HK-2 (cell line): ENCODE data around the gene ANO10.
"Not testable (repeated sequence)": the region's sequence is repeated elsewhere in the genome, so short reads cannot be mapped to it uniquely, and the experiment has no call there.

Source experiments
- DNase-seq: peaks from one replicate; pipeline ENCODE4 v3.0.0-alpha.2; 2018; ENCODE audit not compliant: unreplicated experiment

ANO10 gene

DNA sequence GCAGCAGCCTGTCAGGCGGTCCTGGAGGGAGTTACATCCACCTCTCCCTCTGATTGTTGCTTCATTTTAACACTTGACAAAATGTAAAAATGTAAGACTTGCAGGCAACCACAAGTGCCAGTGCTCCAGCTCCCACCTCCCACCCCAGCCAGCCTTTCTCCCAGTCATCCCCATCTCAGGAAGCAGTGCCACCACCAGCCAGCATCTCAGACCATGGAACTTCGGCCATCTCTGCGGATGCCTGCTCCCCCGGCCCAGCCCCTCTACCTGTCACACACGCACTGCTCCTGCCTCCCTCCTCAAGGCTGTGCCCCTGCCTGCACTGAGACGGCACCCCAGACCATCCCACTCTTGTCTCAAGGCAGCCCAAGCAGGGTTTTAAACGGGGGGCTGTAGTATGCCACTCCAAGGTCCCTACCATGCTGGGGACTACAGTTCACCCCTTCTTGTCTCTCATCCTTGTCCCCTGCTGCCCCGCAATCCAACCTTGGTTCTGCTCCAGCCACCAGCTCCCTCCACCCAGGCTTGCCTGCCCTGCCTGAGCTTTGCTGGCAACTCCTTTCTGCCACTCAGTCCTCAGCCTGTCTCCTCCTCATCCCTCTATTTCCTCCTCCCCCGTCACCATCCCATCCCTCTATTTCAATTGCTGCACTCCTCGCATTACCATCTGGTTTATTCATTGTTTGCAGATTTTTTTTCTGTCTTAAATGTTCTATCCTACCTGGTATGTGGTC lies 249.6 kb downstream of the ANO10 start:
- DNase-seq = no peak

- DNase-seq = no peak
Measured at GRCh38 chr3:43371494-43371893, 250.3 kb downstream of the ANO10 start.

DNA sequence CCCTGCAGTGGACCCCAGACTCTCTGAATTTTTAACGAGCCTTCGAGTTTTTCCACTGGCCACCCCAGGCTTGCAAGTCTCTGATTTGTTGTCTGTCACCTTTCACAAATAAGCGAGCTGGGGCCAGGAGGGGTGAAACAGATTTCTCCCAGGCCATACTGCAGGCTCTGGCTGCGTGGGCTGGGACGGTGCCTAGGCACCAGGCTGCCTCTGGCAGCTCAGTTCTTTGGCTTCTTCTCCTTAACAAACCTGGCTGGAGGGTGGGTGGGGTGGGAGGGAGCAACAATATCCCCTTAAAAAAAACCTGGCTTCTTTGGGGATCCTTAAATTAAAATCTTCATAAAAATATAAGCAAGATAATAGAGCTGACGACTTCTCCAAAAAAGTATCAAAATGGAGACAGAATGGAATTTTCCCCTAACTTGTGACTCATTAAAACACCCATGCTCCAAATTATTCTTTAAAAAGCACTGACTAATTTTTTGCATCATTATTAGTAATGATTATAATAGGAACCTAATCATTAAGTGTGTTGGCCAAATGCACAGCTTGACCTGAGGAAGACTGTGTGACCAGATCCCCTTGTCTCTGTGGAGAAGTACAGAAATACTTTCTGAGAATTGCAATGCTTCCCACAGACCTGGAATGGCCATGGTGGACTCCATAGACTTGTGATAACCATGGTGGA lies 251.4 kb downstream of the ANO10 start:
- no peak for DNase-seq

- DNase-seq = no peak
Measured at GRCh38 chr3:43369404-43370292, 252.2 kb downstream of the ANO10 start.

DNA sequence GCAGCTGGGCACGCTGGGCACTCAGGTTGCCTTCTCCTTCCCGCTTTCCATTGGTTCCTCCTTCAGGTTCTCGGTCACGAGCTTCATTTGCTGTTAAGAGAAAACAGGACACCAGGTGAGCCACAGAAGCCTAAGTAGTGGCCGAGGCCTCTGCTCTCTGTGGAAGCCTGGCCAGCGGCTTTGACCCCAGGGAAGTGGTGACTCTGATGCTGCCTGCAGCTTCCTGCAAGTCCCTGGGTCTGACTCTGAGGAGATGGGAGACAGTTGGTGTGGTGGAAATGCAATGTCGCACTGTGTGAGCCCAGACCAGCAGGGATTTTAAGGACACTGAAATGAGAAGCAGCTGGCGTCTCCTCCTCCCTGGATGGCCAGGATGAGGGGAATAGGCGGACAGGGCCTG lies 254.9 kb downstream of the ANO10 start:
- DNase-seq = no peak

DNA sequence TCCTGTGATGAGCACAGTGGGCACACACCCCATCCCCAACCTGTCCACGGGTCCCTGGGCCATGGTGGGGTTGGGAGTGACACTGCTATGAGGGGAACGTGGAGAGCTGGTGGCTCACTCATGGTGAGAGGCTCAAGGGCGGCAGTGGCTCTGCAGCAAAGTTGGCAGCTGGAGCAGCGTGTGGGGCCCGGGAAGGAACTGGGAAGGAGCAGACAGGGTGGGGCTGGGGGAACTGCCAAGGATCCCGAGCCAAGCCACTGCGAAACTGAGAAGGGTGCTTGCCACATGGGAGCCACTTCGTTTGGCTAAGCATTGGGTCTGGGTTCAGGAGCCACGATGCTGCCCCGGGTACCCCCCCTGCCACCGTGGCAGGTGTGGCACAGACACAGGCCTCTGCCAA lies 255.3 kb downstream of the ANO10 start:
- no peak for DNase-seq

DNA sequence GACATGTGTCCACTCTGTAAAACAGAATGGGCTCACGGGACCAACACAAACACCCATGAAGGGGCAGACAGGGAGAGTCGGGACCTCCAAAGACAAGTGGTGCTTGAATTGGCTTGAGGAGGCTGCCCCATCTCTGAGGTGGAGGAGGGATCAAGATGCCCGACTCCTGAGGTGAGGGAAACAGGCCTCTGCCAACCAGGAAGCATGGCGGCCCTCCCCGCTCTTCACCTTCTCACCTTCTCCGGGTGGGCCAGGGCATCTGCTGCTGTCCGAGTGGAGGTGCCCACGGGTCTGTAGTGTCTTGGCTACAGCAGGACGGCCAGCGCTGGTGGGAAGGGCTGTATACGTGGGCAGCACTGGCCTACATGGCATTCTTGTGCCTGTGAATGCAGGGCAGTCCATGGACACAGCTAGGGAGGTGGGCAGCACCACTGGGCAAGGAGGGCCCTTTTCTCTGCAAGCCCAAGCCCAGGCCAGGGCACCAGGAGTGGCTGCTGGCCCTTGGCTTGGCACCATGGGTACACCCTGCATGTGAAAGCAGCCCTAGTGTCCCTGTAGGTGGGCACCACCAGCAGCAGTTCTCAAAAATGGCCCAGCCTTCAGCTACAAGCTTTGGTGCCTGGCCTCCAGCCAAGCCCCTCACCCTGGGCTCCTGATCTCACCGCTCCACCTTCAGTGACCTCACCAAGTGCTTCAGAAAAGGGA lies 256.1 kb downstream of the ANO10 start:
- no peak for DNase-seq

GRCh38 chr3:43364926-43365325 lies 256.9 kb downstream of the ANO10 start:
- no peak for DNase-seq

- no peak for DNase-seq
Measured at GRCh38 chr3:43364494-43364893, 257.3 kb downstream of the ANO10 start.

DNA sequence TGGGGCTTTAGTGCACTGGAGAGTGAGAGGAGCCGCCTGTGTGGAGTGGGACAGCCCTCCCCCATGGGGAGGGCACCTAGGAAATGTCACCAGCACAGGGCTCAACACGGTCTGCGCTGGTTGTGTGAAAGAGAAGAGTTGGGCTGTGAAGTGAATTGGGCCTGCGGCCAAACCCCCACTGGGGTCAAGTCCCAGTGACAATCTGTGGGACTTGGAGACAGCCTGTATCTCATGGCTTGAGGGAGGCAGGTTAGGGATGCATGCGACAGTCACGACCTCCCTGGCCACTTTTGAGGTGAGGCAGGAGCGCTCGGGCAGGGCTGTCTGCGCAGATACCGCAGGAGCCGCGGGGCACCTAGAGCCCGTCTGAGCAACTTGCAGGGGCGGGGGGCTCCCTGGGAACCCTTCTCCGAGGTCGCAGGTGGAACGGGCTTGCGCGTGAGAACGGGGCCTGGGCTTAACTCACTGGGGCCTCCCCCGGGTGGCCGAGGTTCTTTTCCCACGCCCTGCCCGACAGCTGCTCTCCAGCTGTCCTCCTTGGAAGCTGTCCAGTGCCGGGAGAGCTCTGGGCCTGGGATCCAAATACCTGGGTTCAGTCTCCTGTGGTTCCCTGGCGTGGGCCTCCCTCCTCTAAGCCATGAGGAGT lies 258.1 kb downstream of the ANO10 start:
- no peak for DNase-seq

DNA sequence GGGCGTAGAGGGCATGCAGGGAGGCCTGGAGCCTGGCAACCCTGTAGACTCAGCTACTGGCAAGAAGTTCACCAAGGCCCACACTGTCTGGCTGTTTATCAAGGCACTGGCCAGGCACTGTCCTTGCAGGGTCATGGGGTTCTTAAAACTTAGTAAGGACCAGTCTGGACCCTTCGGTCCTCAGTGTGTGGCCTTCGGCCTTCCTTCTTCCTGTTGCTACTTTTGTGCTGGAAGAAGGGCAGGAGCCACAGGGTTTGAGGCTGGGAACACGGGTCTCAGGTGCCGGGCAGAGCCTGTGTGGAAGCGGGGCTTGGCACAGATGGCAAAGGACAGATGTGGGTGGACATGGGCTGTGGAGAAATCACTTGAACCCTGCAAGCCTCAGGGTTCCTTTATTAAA lies 258.9 kb downstream of the ANO10 start:
- no peak for DNase-seq

- DNase-seq = no peak
Measured at GRCh38 chr3:43362183-43362582, 259.6 kb downstream of the ANO10 start.

DNA sequence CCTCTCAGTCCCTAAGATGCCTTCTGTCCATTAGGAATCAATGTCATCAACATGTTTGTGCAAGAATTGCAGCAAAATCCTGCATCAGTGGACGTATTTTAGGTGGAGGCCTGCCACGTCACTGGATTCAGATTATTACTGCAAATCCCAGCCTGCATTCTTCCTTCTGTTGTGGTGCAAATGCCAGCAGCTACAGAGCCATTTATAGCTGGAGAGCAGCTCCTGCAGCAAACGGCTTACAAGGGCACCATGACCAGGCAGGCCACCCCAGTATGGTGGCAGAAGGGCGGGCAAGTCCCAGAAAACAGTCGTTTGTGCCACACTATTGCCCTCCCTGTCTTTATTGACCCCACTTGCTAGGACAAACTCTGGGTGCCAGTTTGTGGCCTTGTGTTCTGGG lies 260.7 kb downstream of the ANO10 start:
- DNase-seq = no peak

- DNase-seq = not testable (repeated sequence)
Measured at GRCh38 chr3:43356033-43356432, 265.8 kb downstream of the ANO10 start.

DNA sequence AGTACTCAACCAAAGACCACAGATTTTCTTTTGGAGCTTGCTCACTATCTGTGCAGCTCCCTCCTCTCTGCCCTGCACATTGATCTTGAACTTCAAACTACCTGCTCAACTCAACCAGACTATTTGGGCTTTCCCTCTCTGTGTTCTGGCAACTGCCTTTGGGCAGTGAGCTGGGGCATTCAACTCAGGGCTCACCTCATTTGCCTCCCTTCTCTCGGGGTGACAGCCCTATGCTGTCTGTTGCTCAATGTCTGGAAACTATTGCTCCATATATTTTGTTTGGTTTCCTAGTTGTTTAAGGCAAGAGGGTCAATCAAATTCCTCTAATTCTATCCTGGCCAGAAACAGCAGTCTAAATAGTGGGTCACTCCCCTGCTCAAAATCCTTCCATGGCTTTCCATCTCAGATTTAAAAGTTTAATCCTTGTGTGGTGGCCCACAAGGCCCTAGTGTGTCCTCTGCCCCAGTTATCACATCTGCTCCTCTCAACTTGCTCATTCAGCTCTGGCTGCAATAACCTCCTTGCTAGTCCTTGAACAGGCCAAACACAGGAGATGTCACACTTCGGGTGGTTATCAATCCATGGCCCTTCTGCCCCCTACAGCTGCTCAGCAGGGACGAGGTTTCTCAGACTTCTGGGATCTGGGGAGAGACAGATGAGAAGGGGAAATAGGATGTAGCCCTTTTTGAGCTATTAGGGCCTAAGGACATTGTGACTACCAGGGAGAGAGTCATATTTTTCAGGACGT lies 267.7 kb downstream of the ANO10 start:
- DNase-seq = no peak

DNA sequence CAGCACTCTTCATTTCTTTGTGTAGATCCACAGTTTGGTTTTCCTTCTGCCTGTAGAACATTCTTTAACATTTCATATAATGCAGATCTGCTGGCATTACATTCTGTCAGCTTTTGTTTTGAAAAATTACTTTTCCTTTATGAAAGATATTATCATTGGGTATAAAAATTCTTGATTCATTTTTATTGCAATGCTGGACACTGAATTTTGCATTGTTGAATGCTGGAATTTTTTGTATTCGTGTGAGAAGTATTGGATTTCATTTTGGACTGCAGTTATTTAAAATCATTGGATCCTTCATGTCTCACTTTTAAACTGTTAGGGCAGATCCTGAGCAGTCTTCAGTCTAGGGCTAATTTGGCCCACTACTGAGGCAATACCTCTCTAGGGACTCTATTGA lies 268.4 kb downstream of the ANO10 start:
- no peak for DNase-seq

GRCh38 chr3:43349716-43350115 lies 272.1 kb downstream of the ANO10 start:
- no peak for DNase-seq

- no peak for DNase-seq
Measured at GRCh38 chr3:43348852-43349574, 272.8 kb downstream of the ANO10 start.

- DNase-seq = no peak
Measured at GRCh38 chr3:43348350-43348749, 273.5 kb downstream of the ANO10 start.

DNA sequence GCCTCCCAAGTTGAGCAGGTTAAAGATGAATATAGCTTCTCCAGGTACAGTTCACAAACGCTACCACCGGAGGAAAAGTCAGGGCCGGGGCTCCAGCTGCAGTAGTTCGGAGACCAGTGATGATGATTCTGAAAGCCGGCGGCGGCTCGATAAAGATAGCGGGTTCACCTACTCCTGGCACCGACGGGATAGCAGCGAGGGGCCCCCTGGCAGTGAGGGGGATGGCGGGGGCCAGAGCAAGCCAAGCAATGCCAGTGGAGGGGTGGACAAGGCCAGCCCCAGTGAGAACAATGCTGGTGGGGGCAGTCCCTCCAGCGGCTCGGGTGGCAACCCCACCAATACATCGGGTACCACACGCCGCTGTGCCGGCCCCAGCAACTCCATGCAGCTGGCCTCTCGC lies 274.0 kb downstream of the ANO10 start:
- DNase-seq = no peak
